GM12801 (cell line): ENCODE data around the gene KCNQ1.

Experiments used
- CTCF ChIP-seq: IDR thresholded peaks from one replicate; pipeline ENCODE4 v1.5.1; 2011; ENCODE audit warnings: control low read depth; ENCODE audit not compliant: insufficient read length; ENCODE audit errors: extremely low read depth

KCNQ1 gene

DNA sequence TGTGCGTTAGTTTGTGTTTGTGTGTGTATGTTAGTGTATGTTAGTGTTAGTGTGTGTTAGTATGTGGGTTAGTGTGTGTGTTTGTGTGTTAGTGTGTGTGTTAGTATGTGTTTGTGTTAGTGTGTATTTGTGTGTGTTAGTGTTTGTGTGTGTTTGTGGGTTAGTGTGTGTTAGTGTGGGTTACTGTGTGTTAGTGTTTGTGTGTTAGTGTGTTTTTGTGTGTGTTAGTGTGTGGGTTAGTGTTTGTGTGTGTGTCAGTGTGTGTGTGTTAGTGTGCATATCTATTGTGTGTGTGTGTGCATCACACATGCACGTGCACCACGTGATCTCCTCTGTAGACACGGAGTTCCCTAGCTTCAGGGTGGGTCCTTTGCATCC is 139.6 kb downstream of the KCNQ1 start:
- no peak for TF ChIP-seq CTCF

GRCh38 chr11:2584812-2585565 is 140.2 kb downstream of the KCNQ1 start:
- TF ChIP-seq CTCF: no peak

- no peak for TF ChIP-seq CTCF
Observed at GRCh38 chr11:2585566-2586086, 140.8 kb downstream of the KCNQ1 start.

DNA sequence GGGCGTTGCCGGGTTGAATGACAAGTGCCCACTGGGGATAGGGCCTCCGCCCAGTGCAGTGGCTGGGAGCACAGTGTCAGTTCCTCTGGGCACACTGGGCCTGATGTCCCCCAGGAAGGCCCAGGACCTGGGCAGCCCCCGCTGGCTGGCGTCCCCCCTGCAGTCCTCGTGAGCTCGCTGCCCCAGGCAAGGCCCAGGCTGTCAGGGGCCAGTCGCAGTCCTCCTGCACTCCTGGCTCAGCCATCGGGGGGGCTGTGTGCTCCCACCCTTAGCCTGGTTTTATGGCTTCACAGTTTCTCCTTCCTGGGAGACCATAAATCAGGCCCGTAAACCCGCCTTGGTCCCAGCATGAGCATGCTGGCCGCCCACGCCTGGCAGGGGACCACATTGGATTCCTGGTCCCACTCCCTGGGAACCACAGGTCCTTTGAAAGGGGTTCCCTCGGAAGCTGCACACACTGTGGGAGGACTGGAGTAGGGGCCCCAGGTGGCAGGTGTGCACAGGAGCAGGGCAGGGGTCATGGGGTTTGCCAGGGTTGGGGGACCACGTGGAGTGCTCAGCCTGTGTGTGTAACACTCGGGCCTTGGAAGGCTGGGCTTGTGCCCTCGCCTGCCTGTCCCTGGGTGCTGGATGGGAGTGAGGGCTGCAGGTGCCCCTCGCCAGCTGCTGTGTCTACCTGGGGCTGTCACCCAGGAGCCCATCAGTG is 141.4 kb downstream of the KCNQ1 start:
- TF ChIP-seq CTCF: no peak

- TF ChIP-seq CTCF: no peak
Observed at GRCh38 chr11:2586793-2587131, 142.0 kb downstream of the KCNQ1 start.

GRCh38 chr11:2587132-2587930 is 142.5 kb downstream of the KCNQ1 start:
- no peak for TF ChIP-seq CTCF
